BJ (cell line): ENCODE data around the gene IL3. TPM values are rescaled to one million over a fixed set of nuclear protein-coding genes. Genes with fewer than 3 reads are reported as not detected.

Experiments
- CTCF ChIA-PET: fragments of 350-600 bp; formaldehyde crosslinking; extraction: SDS; loops from one replicate; lab custom pipeline; 2021; ENCODE audit warnings: antibody characterized with exemption, inconsistent platforms; lab: Yijun Ruan, JAX
- POLR2A ChIA-PET: fragments of 300-600 bp; sonication (Branson Sonifier 250); formaldehyde crosslinking; extraction: SDS; loops from one replicate; lab custom pipeline; 2021; ENCODE audit warnings: antibody characterized with exemption; lab: Charles Lee
- DNase-seq: peaks from one replicate; pipeline ENCODE4 v3.0.0-alpha.2; 2011; ENCODE audit warnings: low read depth
- H3K27me3 ChIP-seq: 2 replicates; pipeline ENCODE4 v1.6.0; 2011; ENCODE audit warnings: low read length; ENCODE audit not compliant: control insufficient read depth, insufficient read depth
- H3K36me3 ChIP-seq: 2 replicates; pipeline ENCODE4 v1.5.1; 2011; ENCODE audit warnings: low read length; ENCODE audit not compliant: control insufficient read depth, insufficient read depth
- H3K4me3 ChIP-seq: 2 replicates; pipeline ENCODE4 v1.5.1; 2011; ENCODE audit warnings: low read depth, mild to moderate bottlenecking, control low read depth, low read length
- CTCF ChIP-seq: IDR thresholded peaks from 2 replicates; pipeline ENCODE4 v1.5.1; 2011; ENCODE audit warnings: low read depth, mild to moderate bottlenecking, control low read depth, inconsistent platforms, low read length, moderate library complexity; ENCODE audit not compliant: insufficient read depth
- polyA plus RNA-seq: library from polyadenylated mRNA; depleted of rRNA; stranded (reverse); fragments of >200 nt; gene quantifications from 2 replicates; pipeline ENCODE4 v1.2.3, GENCODE V29; 2011

The IL3 gene
- polyA plus RNA-seq, 1 experiment, result not detected

- ChIA-PET POLR2A (no interaction called here), CTCF (interaction anchor here (1.8 kb wide), 1 partner anchor 14 kb away, joined by 14 read pairs; no protein-coding TSS in a partner anchor)
- no peak for DNase-seq
- H3K27me3 ChIP-seq, result peaks cover 8% of the 10 kb centered on the region
- no peaks in the 10 kb centered on the region for H3K36me3 ChIP-seq
- H3K4me3 ChIP-seq, result no peak overlapping the region
- no peak for TF ChIP-seq CTCF
These were observed 10.3 kb upstream of the IL3 start for GRCh38 chr5:132050136-132050535.

GRCh38 chr5:132050661-132051552, 9.5 kb upstream of the IL3 start:
- POLR2A ChIA-PET, result no interaction called here

GRCh38 chr5:132052520-132052919, 7.9 kb upstream of the IL3 start:
- no peak for TF ChIP-seq CTCF

More at GRCh38 chr5:132050661-132051552, 9.5 kb upstream of the IL3 start:
- TF ChIP-seq CTCF, result no peak
- Histone ChIP-seq H3K4me3 (no peak overlapping the region), H3K27me3 (peaks cover 8% of the 10 kb centered on the region), H3K36me3 (no peaks in the 10 kb centered on the region)
- no peak for DNase-seq
- CTCF ChIA-PET, result interaction anchor here (1.8 kb wide), 1 partner anchor 13 kb away, joined by 14 read pairs; no protein-coding TSS in a partner anchor

GRCh38 chr5:132053483-132053882, 7.0 kb upstream of the IL3 start:
- Histone ChIP-seq H3K4me3 (no peak overlapping the region), H3K27me3 (peaks cover 6% of the 10 kb centered on the region), H3K36me3 (no peaks in the 10 kb centered on the region)
- DNase-seq, result no peak
- ChIA-PET POLR2A (no interaction called here), CTCF (interaction anchor here (0.8 to 4.1 kb wide), 6 partner anchors 8 to 465 kb away, joined by 3 to 29 read pairs (median 3); no protein-coding TSS in a partner anchor)
- TF ChIP-seq CTCF, result no peak

More at GRCh38 chr5:132052520-132052919, 7.9 kb upstream of the IL3 start:
- ChIA-PET POLR2A (no interaction called here), CTCF (interaction anchor here (1.0 to 4.1 kb wide), 3 partner anchors 9 to 19 kb away, joined by 3 to 29 read pairs (median 3); no protein-coding TSS in a partner anchor)
- no peaks in the 10 kb centered on the region for H3K36me3 ChIP-seq
- peaks cover 6% of the 10 kb centered on the region for H3K27me3 ChIP-seq
- DNase-seq, result no peak
- no peak overlapping the region for H3K4me3 ChIP-seq

GRCh38 chr5:132054031-132054696, 6.3 kb upstream of the IL3 start:
- CTCF ChIA-PET, result interaction anchor here (1.0 to 4.1 kb wide), 3 partner anchors 10 to 125 kb away, joined by 3 to 29 read pairs (median 3); no protein-coding TSS in a partner anchor
- Histone ChIP-seq H3K27me3 (peaks cover 6% of the 10 kb centered on the region), H3K4me3 (no peak overlapping the region), H3K36me3 (no peaks in the 10 kb centered on the region)
- no peak for TF ChIP-seq CTCF
- POLR2A ChIA-PET, result no interaction called here
- DNase-seq, result no peak
